ENCODE results near the gene MCM8.
A peak's percentile ranks its signal among the peaks of the same experiment; 100 is the strongest.

Gene MCM8

GRCh38 chr20:5950271-5951031 is at the start of gene MCM8, which contains the start of gene TRMT6:
Gene MCM8 (plus strand): TSS chr20:5950652. CDS start chr20:5952016, 1,364 bp downstream.
Gene TRMT6 (minus strand): TSS chr20:5950533. CDS start chr20:5950405, 128 bp downstream.
- DNase-seq (ENCODE audit: low read depth, low spot score) = peak; percentile 98

GRCh38 chr20:5900908-5901307 is 49.5 kb upstream of the MCM8 start:
- DNase-seq (ENCODE audit: low read depth, low spot score) = no peak

- peak; percentile 32 for DNase-seq (ENCODE audit: low read depth, low spot score)
Observed at GRCh38 chr20:5908981-5909380, 41.5 kb upstream of the MCM8 start.

- DNase-seq (ENCODE audit: low read depth, low spot score) = no peak
Observed at GRCh38 chr20:5910186-5910585, 40.3 kb upstream of the MCM8 start.

- no peak for DNase-seq (ENCODE audit: low read depth, low spot score)
Observed at GRCh38 chr20:5913166-5913565, 37.3 kb upstream of the MCM8 start.

- DNase-seq (ENCODE audit: low read depth, low spot score) = no peak
Observed at GRCh38 chr20:5914859-5915258, 35.6 kb upstream of the MCM8 start.

- peak; percentile 61 for DNase-seq (ENCODE audit: low read depth, low spot score)
Observed at GRCh38 chr20:5918856-5919625, 31.4 kb upstream of the MCM8 start.

GRCh38 chr20:5919626-5920544 is 30.6 kb upstream of the MCM8 start:
- no peak for DNase-seq (ENCODE audit: low read depth, low spot score)

GRCh38 chr20:5920581-5920980 is 29.9 kb upstream of the MCM8 start:
- no peak for DNase-seq (ENCODE audit: low read depth, low spot score)

- no peak for DNase-seq (ENCODE audit: low read depth, low spot score)
Observed at GRCh38 chr20:5923493-5923892, 27.0 kb upstream of the MCM8 start.

- no peak for DNase-seq (ENCODE audit: low read depth, low spot score)
Observed at GRCh38 chr20:5925551-5925950, 24.9 kb upstream of the MCM8 start.

- DNase-seq (ENCODE audit: low read depth, low spot score) = no peak
Observed at GRCh38 chr20:5927749-5928462, 22.5 kb upstream of the MCM8 start.

GRCh38 chr20:5928836-5929715 is 21.4 kb upstream of the MCM8 start:
- DNase-seq (ENCODE audit: low read depth, low spot score) = no peak

GRCh38 chr20:5931411-5931810 is 19.0 kb upstream of the MCM8 start:
- no peak for DNase-seq (ENCODE audit: low read depth, low spot score)

GRCh38 chr20:5932796-5933195 is 17.7 kb upstream of the MCM8 start:
- DNase-seq (ENCODE audit: low read depth, low spot score) = no peak

- DNase-seq (ENCODE audit: low read depth, low spot score) = peak; percentile 21
Observed at GRCh38 chr20:5933802-5934436, 16.5 kb upstream of the MCM8 start.

GRCh38 chr20:5935384-5935783 is 15.1 kb upstream of the MCM8 start:
- DNase-seq (ENCODE audit: low read depth, low spot score) = no peak

- DNase-seq (ENCODE audit: low read depth, low spot score) = no peak
Observed at GRCh38 chr20:5936238-5936637, 14.2 kb upstream of the MCM8 start.

GRCh38 chr20:5938456-5939029 is 11.9 kb upstream of the MCM8 start:
- no peak for DNase-seq (ENCODE audit: low read depth, low spot score)
